Kidney (tissue), 22 donors: Measurements from ENCODE around the gene MAP3K13. TPM values are rescaled to one million over a fixed set of nuclear protein-coding genes. Genes with fewer than 3 reads are reported as not detected.
A peak's percentile ranks its signal among the peaks of the same experiment; 100 is the strongest.

Experiments
- DNase-seq, 5 donors: peaks; one replicate each; pipeline ENCODE4 v3.0.0-alpha.2; 2013 to 2020
- FAIRE-seq: peaks from 2 replicates; lab custom pipeline; 2012; peaks lifted over from hg19 to GRCh38; lab: Jason Lieb, UNC
- H3K27ac ChIP-seq, 2 donors: one replicate each; pipeline ENCODE4 v1.7.0; 2013; ENCODE audit warnings: low read depth in 2 of 2, low read length in 2 of 2, inconsistent platforms in 1 of 2
- H3K27me3 ChIP-seq: one replicate; pipeline ENCODE4 v1.7.1; 2013; ENCODE audit warnings: low read length, inconsistent platforms; ENCODE audit not compliant: control insufficient read depth, insufficient read depth
- H3K36me3 ChIP-seq, 3 donors: one replicate each; pipeline versions ENCODE4 v1.7.0 to v1.7.1; 2013; ENCODE audit warnings: low read length in 3 of 3, control low read depth in 1 of 3, inconsistent platforms in 1 of 3; ENCODE audit not compliant: insufficient read depth in 3 of 3, control insufficient read depth in 2 of 3
- H3K4me1 ChIP-seq, 3 donors: one replicate each; pipeline versions ENCODE4 v1.7.0 to v1.7.1; 2013; ENCODE audit warnings: low read length in 3 of 3, inconsistent platforms in 1 of 3, low read depth in 1 of 3; ENCODE audit not compliant: control insufficient read depth in 2 of 3, insufficient read depth in 2 of 3
- H3K4me3 ChIP-seq, 3 donors: one replicate each; pipeline versions ENCODE4 v1.7.0 to v1.8.1; 2013; ENCODE audit warnings: low read length in 3 of 3, control low read depth in 1 of 3, inconsistent platforms in 1 of 3
- H3K9ac ChIP-seq, 3 donors: one replicate each; pipeline versions ENCODE4 v1.7.0 to v1.7.1; 2013; ENCODE audit warnings: low read length in 3 of 3, control low read depth in 1 of 3, inconsistent platforms in 1 of 3
- H3K9me3 ChIP-seq, 3 donors: one replicate each; pipeline versions ENCODE4 v1.7.0 to v1.7.1; 2013; ENCODE audit warnings: low read length in 3 of 3, control low read depth in 1 of 3, inconsistent platforms in 1 of 3; ENCODE audit not compliant: control insufficient read depth in 2 of 3, insufficient read depth in 1 of 3
- CTCF ChIP-seq: IDR thresholded peaks from 3 replicates; pipeline ENCODE4 v1.5.1; 2012; ENCODE audit warnings: mild to moderate bottlenecking, moderate library complexity, borderline replicate concordance; ENCODE audit not compliant: insufficient read depth; ENCODE audit errors: extremely low read depth
- intact Hi-C: fragments of 100-400 bp; cut with DNase I; formaldehyde crosslinking; loops from one replicate; pipeline ENCODE4 v1.11.1; 2022
- long read RNA-seq, 10 donors: library from polyadenylated mRNA in 1 of 10; unstranded in 1 of 10; transcript quantifications; one replicate each; pipeline ENCODE4 v2.0.0 and lab custom pipeline, GENCODE V29; 2021 to 2026
- polyA plus RNA-seq: library from polyadenylated mRNA; stranded (reverse); fragments of 350-450 nt; fragmentation: Illumina TruSeq; extraction: RNeasy Lipid Tissue Mini Kit (QIAGEN cat#74804); gene quantifications from one replicate; pipeline ENCODE4 v1.2.3, GENCODE V29; 2014; ENCODE audit warnings: low read depth, low replicate concordance; ENCODE audit not compliant: insufficient read depth
- total RNA-seq: library from RNA; stranded (reverse); fragmentation: NEBNext Ultra II Directional; extraction: Animal tissue kit (Norgen Biotek cat#: 25700); gene quantifications from one replicate; pipeline ENCODE4 v1.2.1, GENCODE V29; 2021
- donor health status: control.
- donor health status: control.
- donor health status: control.
- donor health status: control.
- donor health status: control.
- donor health status: DM: yes; HTN: yes; CAD: no.
- donor health status: Normal renal cell carcinoma (clear cell type).

Gene MAP3K13
- total RNA-seq (44.1 TPM), polyA plus RNA-seq (33.0 TPM)
- long read RNA-seq, donor 1, transcript MAP3K13-212 (3 exons, 1,681 nt), result major isoform, 11 of 714 reads
- long read RNA-seq, donor 1, partial matches to known transcripts, result 689 of 714 reads
- long read RNA-seq, donor 1, other reads (novel, unspliced or antisense), result 11 of 714 reads
- long read RNA-seq, donor 2, transcript MAP3K13-212 (3 exons, 1,681 nt), result major isoform, 31 of 40 reads
- long read RNA-seq, donor 2, partial matches to known transcripts, result 6 of 40 reads
- long read RNA-seq, donor 2, other reads (novel, unspliced or antisense), result 0 of 40 reads
- long read RNA-seq, donor 3, transcript MAP3K13-212 (3 exons, 1,681 nt), result major isoform, 39 of 75 reads
- long read RNA-seq, donor 3, transcript MAP3K13-207 (2 exons, 388 nt), result minor isoform, 9 of 75 reads
- long read RNA-seq, donor 3, partial matches to known transcripts, result 17 of 75 reads
- long read RNA-seq, donor 3, other reads (novel, unspliced or antisense), result 10 of 75 reads
- long read RNA-seq, donor 4, transcript MAP3K13-212 (3 exons, 1,681 nt), result major isoform, 27 of 49 reads
- long read RNA-seq, donor 4, partial matches to known transcripts, result 22 of 49 reads
- long read RNA-seq, donor 4, other reads (novel, unspliced or antisense), result 0 of 49 reads
- long read RNA-seq, donor 5, partial matches to known transcripts, result 0 of 3 reads
- long read RNA-seq, donor 5, other reads (novel, unspliced or antisense), result 0 of 3 reads
- long read RNA-seq, donor 6, transcript MAP3K13-207 (2 exons, 388 nt), result minor isoform, 10 of 1,278 reads
- long read RNA-seq, donor 6, transcript MAP3K13-212 (3 exons, 1,681 nt), result major isoform, 69 of 1,278 reads
- long read RNA-seq, donor 6, partial matches to known transcripts, result 1,198 of 1,278 reads
- long read RNA-seq, donor 6, other reads (novel, unspliced or antisense), result 0 of 1,278 reads
- long read RNA-seq, donor 7, transcript MAP3K13-212 (3 exons, 1,681 nt), result major isoform, 9 of 20 reads
- long read RNA-seq, donor 7, partial matches to known transcripts, result 1 of 20 reads
- long read RNA-seq, donor 7, other reads (novel, unspliced or antisense), result 9 of 20 reads
- long read RNA-seq, donor 8, transcript MAP3K13-212 (3 exons, 1,681 nt), result major isoform, 29 of 56 reads
- long read RNA-seq, donor 8, partial matches to known transcripts, result 5 of 56 reads
- long read RNA-seq, donor 8, other reads (novel, unspliced or antisense), result 17 of 56 reads
- long read RNA-seq, donor 9, transcript MAP3K13-212 (3 exons, 1,681 nt), result major isoform, 11 of 22 reads
- long read RNA-seq, donor 9, partial matches to known transcripts, result 9 of 22 reads
- long read RNA-seq, donor 9, other reads (novel, unspliced or antisense), result 0 of 22 reads
- long read RNA-seq, donor 10, transcript MAP3K13-212 (3 exons, 1,681 nt), result major isoform, 18 of 49 reads
- long read RNA-seq, donor 10, partial matches to known transcripts, result 30 of 49 reads
- long read RNA-seq, donor 10, other reads (novel, unspliced or antisense), result 0 of 49 reads

GRCh38 chr3:185362850-185363661 lies at the start of gene MAP3K13:
MAP3K13 (plus strand) TSS chr3:185363136; CDS start chr3:185428582, 65,446 bp downstream.
- H3K4me3 ChIP-seq, result peak within 1 kb of the TSS; percentile 77 to 87 (median 83)
- intact Hi-C loops, result no loop called here
- DNase-seq, result peak; percentile 87 to 97 (median 92)
- no peaks in the 10 kb centered on the region for H3K36me3 ChIP-seq
- TF ChIP-seq CTCF, result no peak
- peak; percentile 88 for FAIRE-seq
- no peaks in the 10 kb centered on the region for H3K9me3 ChIP-seq
- peaks cover 0 to 11% (median 6%) of the 10 kb centered on the region in 3 donors for H3K4me1 ChIP-seq
- H3K27me3 ChIP-seq, result no peaks in the 10 kb centered on the region
- H3K9ac ChIP-seq, result peak within 1 kb of the TSS; percentile 41 to 89 (median 85)
- H3K27ac ChIP-seq, result peak within 1 kb of the TSS; percentile 28 to 29

GRCh38 chr3:185313693-185314246 lies 49.2 kb upstream of the MAP3K13 start:
- no peak for TF ChIP-seq CTCF
- Histone ChIP-seq H3K36me3 (no peaks in the 10 kb centered on the region), H3K27ac (peak overlapping the region in 1 of 2 donors; percentile 49), H3K9ac (no peak overlapping the region), H3K9me3 (peaks cover 0 to 1% (median 0%) of the 10 kb centered on the region in 3 donors), H3K4me3 (no peak overlapping the region), H3K4me1 (peaks cover 0 to 10% (median 2%) of the 10 kb centered on the region in 3 donors), H3K27me3 (no peaks in the 10 kb centered on the region)
- no peak for DNase-seq
- intact Hi-C loops, result no loop called here
- FAIRE-seq, result no peak
